PC-3 (cell line): ENCODE data around the gene ETV5. TPM values are rescaled to one million over a fixed set of nuclear protein-coding genes. Genes with fewer than 3 reads are reported as not detected.

Experiments used
- ATAC-seq: fragments of 200-7000 bp; cut with Tn5 transposase; 2 replicates; pipeline ENCODE4 v1.9.1; 2020; ENCODE audit warnings: mild to moderate bottlenecking, moderate library complexity
- BruUV-seq: library from RNA; stranded (reverse); fragments of 400-500 nt; replicated peaks from 2 replicates; lab custom pipeline; 2021; lab: Mats Ljungman, UMichigan
- CTCF ChIA-PET: fragments of 300-600 bp; sonication (Branson Sonifier 250); formaldehyde crosslinking; loops from one replicate; lab custom pipeline; 2022; ENCODE audit warnings: antibody characterized with exemption; lab: Charles Lee
- POLR2A ChIA-PET: fragments of 300-600 bp; sonication (Branson Sonifier 250); formaldehyde crosslinking; loops from one replicate; lab custom pipeline; 2022; ENCODE audit warnings: antibody characterized with exemption; ENCODE audit not compliant: unreplicated experiment; lab: Charles Lee
- DNase-seq: peaks from one replicate; pipeline ENCODE4 v3.0.0-alpha.2; 2015
- H2AFZ ChIP-seq: fragments of 300-600 bp; sonication (generic); 2 replicates; pipeline ENCODE4 v1.6.0; 2016; ENCODE audit warnings: antibody characterized with exemption, low read length
- H3F3A ChIP-seq: fragments of 300-600 bp; sonication (generic); one replicate; pipeline ENCODE4 v1.6.0; 2017; ENCODE audit warnings: antibody characterized with exemption, low read length, control low read depth, mild to moderate bottlenecking; ENCODE audit not compliant: unreplicated experiment
- H3K27ac ChIP-seq: fragments of 300-600 bp; sonication (generic); 2 replicates; pipeline ENCODE4 v1.5.1; 2016; ENCODE audit warnings: mild to moderate bottlenecking, low read length
- H3K27me3 ChIP-seq: fragments of 300-600 bp; sonication (generic); 2 replicates; pipeline ENCODE4 v1.6.1; 2016; ENCODE audit warnings: low read length, mixed read lengths
- H3K36me3 ChIP-seq: fragments of 300-600 bp; sonication (generic); 2 replicates; pipeline ENCODE4 v1.6.1; 2016; ENCODE audit warnings: low read depth, mixed run types, low read length, mixed read lengths
- H3K4me1 ChIP-seq: fragments of 300-600 bp; sonication (generic); 2 replicates; pipeline ENCODE4 v1.5.1; 2016; ENCODE audit warnings: low read length; ENCODE audit not compliant: insufficient read depth
- H3K4me2 ChIP-seq: fragments of 300-600 bp; sonication (generic); 2 replicates; pipeline ENCODE4 v1.6.0; 2016; ENCODE audit warnings: low read length
- H3K4me3 ChIP-seq: fragments of 300-600 bp; sonication (generic); 2 replicates; pipeline ENCODE4 v1.5.1; 2016; ENCODE audit warnings: mild to moderate bottlenecking, low read length, mixed read lengths
- H3K79me2 ChIP-seq: fragments of 300-600 bp; sonication (generic); 2 replicates; pipeline ENCODE4 v1.6.1; 2017; ENCODE audit warnings: low read length, mixed read lengths
- H3K9ac ChIP-seq: fragments of 300-600 bp; sonication (generic); 2 replicates; pipeline ENCODE4 v1.6.0; 2016; ENCODE audit warnings: mild to moderate bottlenecking, low read length
- H3K9me2 ChIP-seq: fragments of 300-600 bp; sonication (generic); replicated peaks from 2 replicates; pipeline ENCODE4 v1.6.1; 2016; ENCODE audit warnings: mixed run types, low read length, mixed read lengths
- H3K9me3 ChIP-seq: fragments of 300-600 bp; sonication (generic); 2 replicates; pipeline ENCODE4 v1.6.1; 2016; ENCODE audit warnings: low read length, mixed read lengths
- H4K20me1 ChIP-seq: fragments of 300-600 bp; sonication (generic); 2 replicates; pipeline ENCODE4 v1.6.1; 2016; ENCODE audit warnings: low read length, mixed read lengths
- EZH2 ChIP-seq: fragments of 300-600 bp; sonication (generic); IDR thresholded peaks from one replicate; pipeline ENCODE4 v1.6.1; 2017; ENCODE audit warnings: antibody characterized with exemption, mild to moderate bottlenecking, low read length; ENCODE audit not compliant: unreplicated experiment
- EZH2phosphoT487 ChIP-seq: fragments of 300-600 bp; sonication (generic); IDR thresholded peaks from 2 replicates; pipeline ENCODE4 v1.6.1; 2018; ENCODE audit warnings: mild to moderate bottlenecking, antibody characterized with exemption, low read length, borderline replicate concordance
- intact Hi-C: fragments of 100-400 bp; cut with micrococcal nuclease; formaldehyde crosslinking; loops from 2 replicates; pipeline ENCODE4 v1.9.0; 2023
- total RNA-seq: library from RNA; depleted of rRNA; stranded (reverse); fragments of >200 nt; gene quantifications from 2 replicates; pipeline ENCODE4 v1.2.3, GENCODE V29; 2014
- TF ChIP-seq, protein P1 (sequence below): fragments of 300-600 bp; sonication (generic); conservative IDR thresholded peaks from 2 replicates; pipeline ENCODE4 v1.5.1; 2017; ENCODE audit warnings: antibody characterized with exemption, low read depth, mild to moderate bottlenecking, low read length

Gene ETV5
- total RNA-seq, 1 experiment from 2014 or later = 60.6 TPM

DNA sequence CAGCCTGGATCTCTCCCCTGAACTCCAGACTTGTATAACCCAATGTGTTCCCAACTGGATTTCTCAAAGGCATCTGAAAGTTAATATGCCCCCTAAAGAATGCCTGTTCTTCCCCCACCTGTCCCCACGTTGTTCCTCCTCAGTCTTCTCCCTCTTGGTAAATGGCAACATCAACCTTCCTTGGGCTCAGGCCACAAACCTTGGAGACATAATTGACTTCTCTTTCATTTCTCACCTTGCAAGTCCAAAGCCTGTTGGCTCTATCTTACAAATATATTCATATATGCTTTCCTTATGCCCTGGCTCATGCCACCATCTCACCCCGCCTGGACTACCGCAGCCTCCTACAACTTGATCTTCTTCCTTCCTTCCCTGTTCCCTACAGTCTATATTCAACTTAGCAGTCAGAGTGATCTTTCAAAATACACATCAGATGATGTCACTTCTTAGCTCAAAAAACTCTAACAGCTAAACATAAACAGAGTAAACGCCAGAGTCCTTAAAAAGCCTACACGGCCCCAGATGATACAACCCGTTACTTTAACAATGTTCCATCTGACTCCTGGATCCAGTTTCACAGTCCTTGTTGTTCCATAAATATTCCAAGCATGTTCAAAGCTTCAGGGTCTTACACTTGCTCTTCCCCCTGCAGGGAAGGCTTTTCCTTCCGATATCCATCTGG, 66.2 kb downstream of the ETV5 start:
- Histone ChIP-seq H3K9me2 (no peaks in the 10 kb centered on the region), H3K79me2 (no peaks in the 10 kb centered on the region), H3K4me2 (no peak overlapping the region), H3K27me3 (no peaks in the 10 kb centered on the region), H3K4me1 (no peaks in the 10 kb centered on the region), H2AFZ (no peak overlapping the region), H3K36me3 (peaks cover 8% of the 10 kb centered on the region; the same call in 1 of the 2 replicates), H3K9ac (no peak overlapping the region), H3K4me3 (no peak overlapping the region), H4K20me1 (no peaks in the 10 kb centered on the region), H3F3A (no peaks in the 10 kb centered on the region), H3K9me3 (no peaks in the 10 kb centered on the region), H3K27ac (no peak overlapping the region)
- ATAC-seq (no peak), DNase-seq (no peak)
- POLR2A ChIA-PET = interaction anchor here (0.7 kb wide), 1 partner anchor 476 kb away, joined by 8 read pairs; no protein-coding TSS in a partner anchor
- no TSS peak for BruUV-seq
- CTCF ChIA-PET = no interaction called here
- intact Hi-C loops = no loop called here
- TF ChIP-seq EZH2phosphoT487 = no peak

DNA sequence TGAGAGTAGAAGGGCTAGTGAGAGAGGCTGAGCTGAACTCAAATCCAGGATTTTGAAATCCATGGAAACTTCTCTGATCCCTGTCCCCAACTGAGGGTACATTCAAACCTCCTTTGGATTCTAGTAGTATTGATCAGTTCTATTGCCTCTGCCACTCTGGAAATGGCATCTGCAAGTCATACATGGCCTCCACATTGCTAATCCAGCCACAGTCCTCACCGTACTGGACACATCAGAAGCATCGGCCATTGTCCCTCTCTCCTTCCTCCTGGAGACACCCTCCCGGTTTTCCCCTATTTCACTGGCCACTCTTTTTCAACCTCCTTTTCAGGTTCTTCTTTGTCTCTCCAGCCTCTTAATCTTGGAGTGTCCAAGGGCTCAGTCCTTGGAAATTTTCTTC, 66.9 kb downstream of the ETV5 start:
- BruUV-seq = no TSS peak
- Histone ChIP-seq H3K36me3 (peaks cover 8% of the 10 kb centered on the region; the same call in 1 of the 2 replicates), H3K9me2 (no peaks in the 10 kb centered on the region), H3K4me1 (no peaks in the 10 kb centered on the region), H3K4me3 (no peak overlapping the region), H3K27me3 (no peaks in the 10 kb centered on the region), H4K20me1 (no peaks in the 10 kb centered on the region), H3F3A (no peaks in the 10 kb centered on the region), H3K9me3 (no peaks in the 10 kb centered on the region), H3K9ac (no peak overlapping the region), H3K79me2 (no peaks in the 10 kb centered on the region), H2AFZ (no peak overlapping the region), H3K4me2 (no peak overlapping the region), H3K27ac (no peak overlapping the region)
- CTCF ChIA-PET = no interaction called here
- TF ChIP-seq EZH2phosphoT487 (no peak), EZH2 (no peak)
- TF ChIP-seq, protein P1, sequence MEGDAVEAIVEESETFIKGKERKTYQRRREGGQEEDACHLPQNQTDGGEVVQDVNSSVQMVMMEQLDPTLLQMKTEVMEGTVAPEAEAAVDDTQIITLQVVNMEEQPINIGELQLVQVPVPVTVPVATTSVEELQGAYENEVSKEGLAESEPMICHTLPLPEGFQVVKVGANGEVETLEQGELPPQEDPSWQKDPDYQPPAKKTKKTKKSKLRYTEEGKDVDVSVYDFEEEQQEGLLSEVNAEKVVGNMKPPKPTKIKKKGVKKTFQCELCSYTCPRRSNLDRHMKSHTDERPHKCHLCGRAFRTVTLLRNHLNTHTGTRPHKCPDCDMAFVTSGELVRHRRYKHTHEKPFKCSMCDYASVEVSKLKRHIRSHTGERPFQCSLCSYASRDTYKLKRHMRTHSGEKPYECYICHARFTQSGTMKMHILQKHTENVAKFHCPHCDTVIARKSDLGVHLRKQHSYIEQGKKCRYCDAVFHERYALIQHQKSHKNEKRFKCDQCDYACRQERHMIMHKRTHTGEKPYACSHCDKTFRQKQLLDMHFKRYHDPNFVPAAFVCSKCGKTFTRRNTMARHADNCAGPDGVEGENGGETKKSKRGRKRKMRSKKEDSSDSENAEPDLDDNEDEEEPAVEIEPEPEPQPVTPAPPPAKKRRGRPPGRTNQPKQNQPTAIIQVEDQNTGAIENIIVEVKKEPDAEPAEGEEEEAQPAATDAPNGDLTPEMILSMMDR = no peak
- DNase-seq = no peak
- no peak for ATAC-seq
- POLR2A ChIA-PET = interaction anchor here (0.7 kb wide), 1 partner anchor 476 kb away, joined by 8 read pairs; no protein-coding TSS in a partner anchor
- intact Hi-C loops = no loop called here

DNA sequence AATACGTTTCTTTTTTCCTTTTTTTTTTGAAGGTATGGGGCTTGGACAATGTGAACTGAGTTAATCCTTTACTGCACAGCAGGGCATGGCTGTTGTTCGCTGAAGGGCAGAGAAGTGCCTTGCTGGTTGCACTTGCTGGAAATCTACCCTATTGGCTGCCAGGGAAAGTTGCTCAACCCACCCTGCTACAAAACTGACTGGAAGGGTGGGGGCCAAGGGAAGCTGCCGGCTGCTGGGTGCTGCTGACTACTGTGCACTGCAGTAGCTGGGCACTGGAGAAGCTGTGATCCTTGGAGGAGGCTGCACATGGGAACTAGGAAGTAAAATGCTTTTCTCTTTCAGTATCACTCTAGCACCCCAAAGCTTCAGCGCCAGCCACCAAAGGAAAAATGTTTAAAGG, 70.5 kb downstream of the ETV5 start:
- ChIA-PET CTCF (no interaction called here), POLR2A (no interaction called here)
- ATAC-seq (no peak), DNase-seq (no peak)
- H4K20me1 ChIP-seq = no peaks in the 10 kb centered on the region
- no peaks in the 10 kb centered on the region for H3F3A ChIP-seq
- no peaks in the 10 kb centered on the region for H3K36me3 ChIP-seq
- no peaks in the 10 kb centered on the region for H3K9me2 ChIP-seq
- H3K27me3 ChIP-seq = no peaks in the 10 kb centered on the region
- BruUV-seq = no TSS peak
- H3K79me2 ChIP-seq = no peaks in the 10 kb centered on the region
- no peaks in the 10 kb centered on the region for H3K9me3 ChIP-seq
- H3K4me1 ChIP-seq = no peaks in the 10 kb centered on the region
- H3K4me2 ChIP-seq = no peak overlapping the region
- no peak overlapping the region for H2AFZ ChIP-seq
- intact Hi-C loops = no loop called here
- H3K9ac ChIP-seq = no peak overlapping the region
- no peak overlapping the region for H3K27ac ChIP-seq
- no peak overlapping the region for H3K4me3 ChIP-seq
- TF ChIP-seq EZH2 (no peak), EZH2phosphoT487 (no peak)
- TF ChIP-seq, protein P1 = no peak
